HL-60 (cell line): ENCODE data around the gene EPHA4.

Source experiments
- DNase-seq, 2 experiments: peaks; one replicate each; pipeline ENCODE4 v3.0.0-alpha.2; 2010 to 2020; ENCODE audit warnings: low read depth in 1 of 2, low spot score in 1 of 2
- H3K27ac ChIP-seq: fragments of 250-450 bp; sonication (Bioruptor Pico); replicated peaks from 2 replicates; pipeline ENCODE4 v1.5.1; 2020; ENCODE audit warnings: mild to moderate bottlenecking, moderate library complexity
- H3K27me3 ChIP-seq: fragments of 250-450 bp; sonication (Bioruptor Pico); 2 replicates; pipeline ENCODE4 v1.5.1; 2021; ENCODE audit warnings: mild to moderate bottlenecking, moderate library complexity; ENCODE audit not compliant: insufficient read depth, poor library complexity, severe bottlenecking
- H3K4me3 ChIP-seq: replicated peaks from 2 replicates; pipeline ENCODE4 v1.5.1; 2011; ENCODE audit warnings: mild to moderate bottlenecking, control low read depth, low read length; ENCODE audit not compliant: insufficient read depth
- GABPA ChIP-seq: IDR thresholded peaks from 2 replicates; pipeline ENCODE4 v1.6.1; 2012; ENCODE audit warnings: low read depth
- POLR2AphosphoS5 ChIP-seq: IDR thresholded peaks from 2 replicates; pipeline ENCODE4 v1.6.1; 2012; ENCODE audit warnings: low read depth
- SPI1 ChIP-seq: IDR thresholded peaks from 2 replicates; pipeline ENCODE4 v1.6.1; 2012; ENCODE audit warnings: low read depth, mild to moderate bottlenecking, borderline replicate concordance
- TF ChIP-seq, protein P1 (sequence below): IDR thresholded peaks from one replicate; pipeline ENCODE4 v1.5.1; 2011; ENCODE audit warnings: low read length, control low read depth, inconsistent platforms; ENCODE audit not compliant: insufficient read depth
- TF ChIP-seq, protein P2 (sequence below): IDR thresholded peaks from 2 replicates; pipeline ENCODE4 v1.6.1; 2012; ENCODE audit warnings: low read depth; ENCODE audit not compliant: insufficient replicate concordance

EPHA4 gene

DNA sequence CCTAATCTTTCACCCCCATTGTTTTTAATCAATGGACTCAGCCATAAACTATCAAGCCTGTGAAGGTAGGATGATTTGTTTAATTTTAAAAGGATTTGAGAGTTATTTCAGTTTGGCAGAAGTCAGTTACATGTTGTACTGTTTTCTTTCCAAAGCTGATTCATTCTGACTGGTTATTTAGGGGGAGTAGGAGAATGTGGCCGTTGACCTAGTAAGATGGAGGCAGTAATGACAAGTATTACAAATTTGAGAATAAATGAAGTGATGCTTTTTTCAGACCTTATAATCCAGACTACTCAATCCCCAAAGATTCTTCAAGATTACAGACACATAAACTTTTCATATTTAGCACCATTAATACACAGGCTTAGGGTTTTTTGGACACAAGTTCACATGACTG, 4.3 kb downstream of the EPHA4 start:
- Histone ChIP-seq H3K27me3 (peaks cover 39% of the 10 kb centered on the region), H3K4me3 (no peak overlapping the region), H3K27ac (no peak overlapping the region)
- no peak for TF ChIP-seq GABPA
- no peak for TF ChIP-seq POLR2AphosphoS5
- no peak for TF ChIP-seq SPI1
- TF ChIP-seq, protein P1, sequence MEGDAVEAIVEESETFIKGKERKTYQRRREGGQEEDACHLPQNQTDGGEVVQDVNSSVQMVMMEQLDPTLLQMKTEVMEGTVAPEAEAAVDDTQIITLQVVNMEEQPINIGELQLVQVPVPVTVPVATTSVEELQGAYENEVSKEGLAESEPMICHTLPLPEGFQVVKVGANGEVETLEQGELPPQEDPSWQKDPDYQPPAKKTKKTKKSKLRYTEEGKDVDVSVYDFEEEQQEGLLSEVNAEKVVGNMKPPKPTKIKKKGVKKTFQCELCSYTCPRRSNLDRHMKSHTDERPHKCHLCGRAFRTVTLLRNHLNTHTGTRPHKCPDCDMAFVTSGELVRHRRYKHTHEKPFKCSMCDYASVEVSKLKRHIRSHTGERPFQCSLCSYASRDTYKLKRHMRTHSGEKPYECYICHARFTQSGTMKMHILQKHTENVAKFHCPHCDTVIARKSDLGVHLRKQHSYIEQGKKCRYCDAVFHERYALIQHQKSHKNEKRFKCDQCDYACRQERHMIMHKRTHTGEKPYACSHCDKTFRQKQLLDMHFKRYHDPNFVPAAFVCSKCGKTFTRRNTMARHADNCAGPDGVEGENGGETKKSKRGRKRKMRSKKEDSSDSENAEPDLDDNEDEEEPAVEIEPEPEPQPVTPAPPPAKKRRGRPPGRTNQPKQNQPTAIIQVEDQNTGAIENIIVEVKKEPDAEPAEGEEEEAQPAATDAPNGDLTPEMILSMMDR = no peak
- DNase-seq = no peak

DNA sequence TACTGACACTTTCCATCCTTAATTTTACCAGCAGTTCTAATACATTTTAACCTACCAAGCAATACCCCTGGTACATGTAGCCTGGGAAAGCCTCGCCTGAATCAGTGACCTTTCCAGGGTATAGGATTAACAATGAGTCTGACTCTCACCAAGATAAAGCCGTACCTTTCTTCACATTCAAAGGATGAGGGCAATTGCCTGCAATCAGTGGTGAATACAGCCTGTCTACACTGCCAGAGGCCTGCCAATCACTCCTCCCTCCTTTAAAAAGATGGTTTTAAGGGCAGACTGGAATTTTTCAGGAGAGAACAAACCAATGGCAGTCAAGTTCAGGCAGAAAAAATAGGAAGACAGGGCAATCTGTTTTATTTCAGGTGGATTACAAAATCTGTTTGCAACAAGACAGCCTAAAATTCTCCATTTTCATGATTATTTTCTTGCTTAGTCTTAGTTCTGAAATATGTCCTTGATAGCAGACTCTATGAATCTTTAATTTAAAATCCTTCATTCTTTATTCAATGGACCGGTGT, 4.8 kb downstream of the EPHA4 start:
- Histone ChIP-seq H3K27me3 (peaks cover 34% of the 10 kb centered on the region), H3K27ac (no peak overlapping the region), H3K4me3 (no peak overlapping the region)
- DNase-seq = no peak
- TF ChIP-seq SPI1 (no peak), GABPA (no peak), POLR2AphosphoS5 (no peak)
- TF ChIP-seq, protein P2, sequence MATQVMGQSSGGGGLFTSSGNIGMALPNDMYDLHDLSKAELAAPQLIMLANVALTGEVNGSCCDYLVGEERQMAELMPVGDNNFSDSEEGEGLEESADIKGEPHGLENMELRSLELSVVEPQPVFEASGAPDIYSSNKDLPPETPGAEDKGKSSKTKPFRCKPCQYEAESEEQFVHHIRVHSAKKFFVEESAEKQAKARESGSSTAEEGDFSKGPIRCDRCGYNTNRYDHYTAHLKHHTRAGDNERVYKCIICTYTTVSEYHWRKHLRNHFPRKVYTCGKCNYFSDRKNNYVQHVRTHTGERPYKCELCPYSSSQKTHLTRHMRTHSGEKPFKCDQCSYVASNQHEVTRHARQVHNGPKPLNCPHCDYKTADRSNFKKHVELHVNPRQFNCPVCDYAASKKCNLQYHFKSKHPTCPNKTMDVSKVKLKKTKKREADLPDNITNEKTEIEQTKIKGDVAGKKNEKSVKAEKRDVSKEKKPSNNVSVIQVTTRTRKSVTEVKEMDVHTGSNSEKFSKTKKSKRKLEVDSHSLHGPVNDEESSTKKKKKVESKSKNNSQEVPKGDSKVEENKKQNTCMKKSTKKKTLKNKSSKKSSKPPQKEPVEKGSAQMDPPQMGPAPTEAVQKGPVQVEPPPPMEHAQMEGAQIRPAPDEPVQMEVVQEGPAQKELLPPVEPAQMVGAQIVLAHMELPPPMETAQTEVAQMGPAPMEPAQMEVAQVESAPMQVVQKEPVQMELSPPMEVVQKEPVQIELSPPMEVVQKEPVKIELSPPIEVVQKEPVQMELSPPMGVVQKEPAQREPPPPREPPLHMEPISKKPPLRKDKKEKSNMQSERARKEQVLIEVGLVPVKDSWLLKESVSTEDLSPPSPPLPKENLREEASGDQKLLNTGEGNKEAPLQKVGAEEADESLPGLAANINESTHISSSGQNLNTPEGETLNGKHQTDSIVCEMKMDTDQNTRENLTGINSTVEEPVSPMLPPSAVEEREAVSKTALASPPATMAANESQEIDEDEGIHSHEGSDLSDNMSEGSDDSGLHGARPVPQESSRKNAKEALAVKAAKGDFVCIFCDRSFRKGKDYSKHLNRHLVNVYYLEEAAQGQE = no peak
- TF ChIP-seq, protein P1 = no peak

- no peak overlapping the region for H3K27ac ChIP-seq
- no peak overlapping the region for H3K4me3 ChIP-seq
- no peak for DNase-seq
- peaks cover 6% of the 10 kb centered on the region for H3K27me3 ChIP-seq
- TF ChIP-seq, protein P2 = no peak
- TF ChIP-seq SPI1 = no peak
- TF ChIP-seq, protein P1 = no peak
- TF ChIP-seq GABPA = no peak
Observed at GRCh38 chr2:221563270-221563985, 8.7 kb downstream of the EPHA4 start.
